AG08395 (cell line): ENCODE data around the gene SIDT1.

ENCODE experiments used
- DNase-seq: peaks from one replicate; pipeline ENCODE4 v3.0.0; 2012; ENCODE audit warnings: mixed read lengths, low spot score

SIDT1 gene

GRCh38 chr3:113546414-113546893 lies 14.1 kb downstream of the SIDT1 start:
- no peak for DNase-seq

GRCh38 chr3:113548501-113548900 lies 16.1 kb downstream of the SIDT1 start:
- DNase-seq = no peak

- no peak for DNase-seq
These were observed 19.5 kb downstream of the SIDT1 start for GRCh38 chr3:113551820-113552219.

GRCh38 chr3:113552851-113553250 lies 20.5 kb downstream of the SIDT1 start:
- no peak for DNase-seq

- no peak for DNase-seq
These were observed 22.8 kb downstream of the SIDT1 start for GRCh38 chr3:113555138-113555537.

- DNase-seq = no peak
These were observed 24.1 kb downstream of the SIDT1 start for GRCh38 chr3:113556316-113556945.

- no peak for DNase-seq
These were observed 24.6 kb downstream of the SIDT1 start for GRCh38 chr3:113556946-113557335.

- peak; percentile 36 for DNase-seq
These were observed 25.0 kb downstream of the SIDT1 start for GRCh38 chr3:113557374-113557773.

GRCh38 chr3:113559009-113559408 lies 26.7 kb downstream of the SIDT1 start:
- no peak for DNase-seq

GRCh38 chr3:113560271-113560670 lies 27.9 kb downstream of the SIDT1 start:
- no peak for DNase-seq

GRCh38 chr3:113560831-113561623 lies 28.7 kb downstream of the SIDT1 start:
- no peak for DNase-seq

GRCh38 chr3:113565555-113565954 lies 33.2 kb downstream of the SIDT1 start:
- no peak for DNase-seq

- no peak for DNase-seq
These were observed 37.8 kb downstream of the SIDT1 start for GRCh38 chr3:113570158-113570557.

GRCh38 chr3:113571360-113571759 lies 39.0 kb downstream of the SIDT1 start:
- no peak for DNase-seq

- no peak for DNase-seq
These were observed 41.4 kb downstream of the SIDT1 start for GRCh38 chr3:113573728-113574127.

GRCh38 chr3:113574213-113574612 lies 41.9 kb downstream of the SIDT1 start:
- DNase-seq = no peak

- DNase-seq = no peak
These were observed 42.9 kb downstream of the SIDT1 start for GRCh38 chr3:113575206-113575605.

- DNase-seq = no peak
These were observed 52.9 kb downstream of the SIDT1 start for GRCh38 chr3:113585228-113585627.

GRCh38 chr3:113585720-113586119 lies 53.4 kb downstream of the SIDT1 start:
- DNase-seq = no peak

- no peak for DNase-seq
These were observed 56.5 kb downstream of the SIDT1 start for GRCh38 chr3:113588806-113589205.

GRCh38 chr3:113589971-113590370 lies 57.6 kb downstream of the SIDT1 start:
- no peak for DNase-seq

- DNase-seq = no peak
These were observed 58.6 kb downstream of the SIDT1 start for GRCh38 chr3:113590983-113591382.

- DNase-seq = no peak
These were observed 61.7 kb downstream of the SIDT1 start for GRCh38 chr3:113594066-113594465.
